H9 (cell line): ENCODE data around the gene ENOSF1. TPM values are rescaled to one million over a fixed set of nuclear protein-coding genes. Genes with fewer than 3 reads are reported as not detected.

ENCODE experiments used
- DNase-seq: peaks from one replicate; pipeline ENCODE4 v3.0.0-alpha.2; 2017
- H2AFZ ChIP-seq: one replicate; pipeline ENCODE4 v1.6.1; 2013; ENCODE audit warnings: mild to moderate bottlenecking, low read length, control low read depth, moderate library complexity
- H2AK5ac ChIP-seq: 2 replicates; pipeline ENCODE4 v1.6.1; 2013; ENCODE audit warnings: low read length, control low read depth, mixed read lengths; ENCODE audit not compliant: insufficient read length
- H2BK120ac ChIP-seq: one replicate; pipeline ENCODE4 v1.6.1; 2013; ENCODE audit warnings: low read depth, mild to moderate bottlenecking, low read length, control low read depth, inconsistent platforms; ENCODE audit not compliant: poor library complexity, severe bottlenecking
- H2BK12ac ChIP-seq: 2 replicates; pipeline ENCODE4 v1.6.1; 2013; ENCODE audit warnings: low read length, control low read depth, mixed read lengths, low read depth; ENCODE audit not compliant: insufficient read length
- H2BK15ac ChIP-seq: 2 replicates; pipeline ENCODE4 v1.6.1; 2013; ENCODE audit warnings: low read depth, low read length, control low read depth
- H2BK20ac ChIP-seq: one replicate; pipeline ENCODE4 v1.6.1; 2013; ENCODE audit warnings: low read depth, mild to moderate bottlenecking, low read length, control low read depth, inconsistent platforms; ENCODE audit not compliant: poor library complexity, severe bottlenecking
- H2BK5ac ChIP-seq: 2 replicates; pipeline ENCODE4 v1.6.1; 2013; ENCODE audit warnings: low read length, control low read depth, mixed read lengths; ENCODE audit not compliant: insufficient read length
- H3K14ac ChIP-seq: 2 replicates; pipeline ENCODE4 v1.6.1; 2013; ENCODE audit warnings: low read length, control low read depth; ENCODE audit not compliant: insufficient read depth
- H3K18ac ChIP-seq: 2 replicates; pipeline ENCODE4 v1.6.1; 2013; ENCODE audit warnings: low read depth, mild to moderate bottlenecking, mixed read lengths, low read length, control low read depth; ENCODE audit not compliant: insufficient read length
- H3K23ac ChIP-seq: 2 replicates; pipeline ENCODE4 v1.6.1; 2013; ENCODE audit warnings: low read length, control low read depth, mixed read lengths, low read depth; ENCODE audit not compliant: insufficient read length
- H3K23me2 ChIP-seq: 2 replicates; pipeline ENCODE4 v1.6.1; 2013; ENCODE audit warnings: low read depth, mild to moderate bottlenecking, mixed read lengths, low read length, control low read depth; ENCODE audit not compliant: insufficient read length, poor library complexity, severe bottlenecking
- H3K27ac ChIP-seq: 2 replicates; pipeline ENCODE4 v1.5.1; 2013; ENCODE audit warnings: low read length, control low read depth, mixed read lengths, low read depth; ENCODE audit not compliant: insufficient read length
- H3K27me3 ChIP-seq: 2 replicates; pipeline ENCODE4 v1.6.1; 2013; ENCODE audit warnings: low read length, control low read depth, inconsistent platforms; ENCODE audit not compliant: insufficient read depth
- H3K4ac ChIP-seq: 2 replicates; pipeline ENCODE4 v1.6.1; 2013; ENCODE audit warnings: low read depth, mild to moderate bottlenecking, control low read depth, inconsistent platforms, low read length, moderate library complexity
- H3K4me1 ChIP-seq: 2 replicates; pipeline ENCODE4 v1.6.1; 2013; ENCODE audit warnings: low read length, control low read depth, inconsistent platforms; ENCODE audit not compliant: insufficient read depth
- H3K4me2 ChIP-seq: 2 replicates; pipeline ENCODE4 v1.6.1; 2013; ENCODE audit warnings: low read length, control low read depth, mixed read lengths; ENCODE audit not compliant: insufficient read length, insufficient read depth
- H3K56ac ChIP-seq: 2 replicates; pipeline ENCODE4 v1.6.1; 2013; ENCODE audit warnings: low read depth, mild to moderate bottlenecking, mixed read lengths, low read length, control low read depth; ENCODE audit not compliant: insufficient read length
- H3K79me1 ChIP-seq: 2 replicates; pipeline ENCODE4 v1.6.1; 2013; ENCODE audit warnings: low read depth, mild to moderate bottlenecking, moderate library complexity, low read length, control low read depth, inconsistent platforms; ENCODE audit not compliant: insufficient read depth, poor library complexity, severe bottlenecking
- H3K79me2 ChIP-seq: 2 replicates; pipeline ENCODE4 v1.6.1; 2013; ENCODE audit warnings: low read length, control low read depth, inconsistent platforms; ENCODE audit not compliant: insufficient read depth
- H3K9ac ChIP-seq: 2 replicates; pipeline ENCODE4 v1.6.1; 2013; ENCODE audit warnings: low read length, control low read depth, mixed read lengths; ENCODE audit not compliant: insufficient read length; ENCODE audit errors: extremely low read depth
- H3K9me3 ChIP-seq: one replicate; pipeline ENCODE4 v1.6.1; 2013; ENCODE audit warnings: low read depth, low read length, inconsistent platforms; ENCODE audit not compliant: control insufficient read depth
- H3T11ph ChIP-seq: one replicate; pipeline ENCODE4 v1.6.1; 2013; ENCODE audit warnings: mild to moderate bottlenecking, low read length, control low read depth, inconsistent platforms
- H4K20me1 ChIP-seq: one replicate; pipeline ENCODE4 v1.6.1; 2013; ENCODE audit not compliant: control insufficient read depth, insufficient read length, insufficient read depth
- H4K5ac ChIP-seq: 2 replicates; pipeline ENCODE4 v1.6.1; 2013; ENCODE audit warnings: low read depth, mild to moderate bottlenecking, mixed read lengths, low read length, control low read depth; ENCODE audit not compliant: insufficient read length
- H4K8ac ChIP-seq: replicated peaks from 2 replicates; pipeline ENCODE4 v1.6.1; 2013; ENCODE audit warnings: low read length, control low read depth, mixed read lengths, low read depth; ENCODE audit not compliant: insufficient read length
- H4K91ac ChIP-seq: 2 replicates; pipeline ENCODE4 v1.6.1; 2013; ENCODE audit warnings: low read depth, mild to moderate bottlenecking, moderate library complexity, mixed read lengths, low read length, control low read depth; ENCODE audit not compliant: insufficient read length
- H3K27ac Mint-ChIP-seq, 3 experiments: 2 replicates in 2 of 3; 3 replicates in 1 of 3; pipeline ENCODE4 v1.8.0; 2020 to 2021; ENCODE audit warnings: mixed read lengths in 3 of 3, mild to moderate bottlenecking in 1 of 3, moderate library complexity in 1 of 3
- H3K27me3 Mint-ChIP-seq: 2 replicates; pipeline ENCODE4 v1.8.0; 2021; ENCODE audit warnings: low read depth, mild to moderate bottlenecking, moderate library complexity, mixed read lengths
- H3K36me3 Mint-ChIP-seq, 3 experiments: 2 replicates in 2 of 3; 3 replicates in 1 of 3; pipeline ENCODE4 v1.8.0; 2020 to 2021; ENCODE audit warnings: low read depth in 3 of 3, mixed read lengths in 3 of 3; ENCODE audit not compliant: insufficient read depth in 1 of 3
- H3K4me1 Mint-ChIP-seq, 2 experiments: 2 replicates each; pipeline ENCODE4 v1.8.0; 2020; ENCODE audit warnings: mixed read lengths in 2 of 2
- H3K4me3 Mint-ChIP-seq, 2 experiments: 2 replicates in 1 of 2; 3 replicates in 1 of 2; pipeline ENCODE4 v1.8.0; 2020 to 2021; ENCODE audit warnings: mild to moderate bottlenecking in 2 of 2, mixed read lengths in 2 of 2, moderate library complexity in 1 of 2
- H3K9me3 Mint-ChIP-seq, 2 experiments: 2 replicates in 1 of 2; 3 replicates in 1 of 2; pipeline ENCODE4 v1.8.0; 2020; ENCODE audit warnings: mild to moderate bottlenecking in 2 of 2, mixed read lengths in 2 of 2, moderate library complexity in 1 of 2
- WGBS: extraction: QIAGEN DNeasy Blood & Tissue Kit; methylation state at CpG from one replicate; pipeline ENCODE4 v1.1.7; 2013; ENCODE audit warnings: missing lambda C conversion rate, low lambda C conversion rate, mixed read lengths; ENCODE audit not compliant: insufficient read length; ENCODE audit errors: extremely low coverage; 5-methylcytosine and 5-hydroxymethylcytosine counted together
- total RNA-seq: library from RNA; stranded (reverse); gene quantifications from 2 replicates; pipeline ENCODE4 v1.2.1, GENCODE V29; 2021
- TF ChIP-seq, protein P1 (sequence below): fragments of 200-600 bp; sonication (generic); conservative IDR thresholded peaks from 3 replicates; pipeline ENCODE4 v1.8.0; 2021; ENCODE audit warnings: antibody characterized with exemption, mild to moderate bottlenecking

Gene ENOSF1
- total RNA-seq, 1 experiment from 2014 or later: 40.3 TPM

DNA sequence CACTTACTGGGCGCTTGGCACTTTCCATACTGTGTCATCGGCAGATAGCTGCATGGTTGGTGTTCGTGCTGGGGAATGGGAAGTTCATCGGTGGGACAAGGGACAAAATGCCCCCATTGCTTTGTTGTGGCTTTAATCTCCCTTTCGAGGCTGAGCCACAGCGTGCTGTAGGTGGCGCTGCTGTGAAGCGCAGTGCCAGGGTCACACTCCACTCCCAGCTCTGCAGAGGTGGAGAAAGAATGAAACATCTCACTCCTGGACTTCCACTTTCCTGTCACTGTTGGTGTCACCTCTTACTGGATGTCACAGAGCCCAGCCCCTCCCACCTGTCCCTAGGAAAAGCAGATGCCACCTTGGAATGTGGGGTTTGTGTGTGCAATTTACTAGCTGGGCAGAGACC lies 46.3 kb downstream of the ENOSF1 start:
- Mint-ChIP-seq H3K36me3 (peaks cover 44 to 68% (median 68%) of the 10 kb centered on the region in 3 experiments), H3K4me3 (no peak overlapping the region), H3K27me3 (no peaks in the 10 kb centered on the region), H3K4me1 (0 out of 4 replicates have a peak, but pooled peaks cover 0 to 4% of the 10 kb centered on the region in 2 experiments), H3K9me3 (peaks cover 16 to 18% of the 10 kb centered on the region in 2 experiments), H3K27ac (no peak overlapping the region; a peak in 1 of 7 replicates)
- Histone ChIP-seq H2BK20ac (no peak overlapping the region), H3K9me3 (no peaks in the 10 kb centered on the region), H3K4ac (no peak overlapping the region), H2BK120ac (no peak overlapping the region), H4K5ac (no peak overlapping the region), H3K23me2 (no peaks in the 10 kb centered on the region), H3K23ac (no peak overlapping the region), H4K8ac (no peak overlapping the region), H3K4me1 (no peaks in the 10 kb centered on the region), H2BK5ac (no peak overlapping the region), H2BK15ac (no peak overlapping the region), H3K79me2 (peaks cover 5% of the 10 kb centered on the region; the same call in 1 of the 2 replicates), H3K14ac (no peak overlapping the region), H3K18ac (no peak overlapping the region), H4K91ac (no peak overlapping the region), H3K9ac (no peak overlapping the region), H3K79me1 (no peaks in the 10 kb centered on the region), H2AK5ac (no peak overlapping the region), H3K56ac (no peak overlapping the region), H3K27ac (no peak overlapping the region), H4K20me1 (no peaks in the 10 kb centered on the region), H3T11ph (no peak overlapping the region), H2AFZ (no peak overlapping the region), H3K4me2 (no peak overlapping the region), H2BK12ac (no peak overlapping the region), H3K27me3 (no peaks in the 10 kb centered on the region)
- DNase-seq: peak; percentile 56
- WGBS: no CpG with 5 or more reads among the region's 8 CpGs
- TF ChIP-seq, protein P1, sequence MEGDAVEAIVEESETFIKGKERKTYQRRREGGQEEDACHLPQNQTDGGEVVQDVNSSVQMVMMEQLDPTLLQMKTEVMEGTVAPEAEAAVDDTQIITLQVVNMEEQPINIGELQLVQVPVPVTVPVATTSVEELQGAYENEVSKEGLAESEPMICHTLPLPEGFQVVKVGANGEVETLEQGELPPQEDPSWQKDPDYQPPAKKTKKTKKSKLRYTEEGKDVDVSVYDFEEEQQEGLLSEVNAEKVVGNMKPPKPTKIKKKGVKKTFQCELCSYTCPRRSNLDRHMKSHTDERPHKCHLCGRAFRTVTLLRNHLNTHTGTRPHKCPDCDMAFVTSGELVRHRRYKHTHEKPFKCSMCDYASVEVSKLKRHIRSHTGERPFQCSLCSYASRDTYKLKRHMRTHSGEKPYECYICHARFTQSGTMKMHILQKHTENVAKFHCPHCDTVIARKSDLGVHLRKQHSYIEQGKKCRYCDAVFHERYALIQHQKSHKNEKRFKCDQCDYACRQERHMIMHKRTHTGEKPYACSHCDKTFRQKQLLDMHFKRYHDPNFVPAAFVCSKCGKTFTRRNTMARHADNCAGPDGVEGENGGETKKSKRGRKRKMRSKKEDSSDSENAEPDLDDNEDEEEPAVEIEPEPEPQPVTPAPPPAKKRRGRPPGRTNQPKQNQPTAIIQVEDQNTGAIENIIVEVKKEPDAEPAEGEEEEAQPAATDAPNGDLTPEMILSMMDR: peak; percentile 68
